SK-N-SH (cell line): ENCODE data around the gene HS3ST5. TPM values are rescaled to one million over a fixed set of nuclear protein-coding genes. Genes with fewer than 3 reads are reported as not detected.

Source experiments
- CTCF ChIA-PET: fragments of 300-600, 350-600 bp; formaldehyde crosslinking; extraction: SDS; loops from one replicate; lab custom pipeline; 2021; lab: Yijun Ruan, JAX
- POLR2A ChIA-PET: fragments of 350-600 bp; sonication (Branson Sonifier 250); formaldehyde crosslinking; extraction: SDS; loops from one replicate; lab custom pipeline; 2020; ENCODE audit warnings: antibody characterized with exemption, inconsistent platforms; lab: Yijun Ruan, JAX
- DNase-seq: peaks from one replicate; pipeline ENCODE4 v3.0.0; 2012
- H2AFZ ChIP-seq: fragments of 200-600 bp; sonication (generic); 2 replicates; pipeline ENCODE4 v1.8.1; 2016; ENCODE audit warnings: antibody characterized with exemption, mild to moderate bottlenecking, low read depth
- H3F3A ChIP-seq: fragments of 200-600 bp; sonication (generic); replicated peaks from 2 replicates; pipeline ENCODE3; 2016; ENCODE audit warnings: antibody characterized with exemption, mild to moderate bottlenecking; ENCODE audit not compliant: insufficient read depth
- H3K27ac ChIP-seq, 2 experiments: fragments of 200-500 bp in 1 of 2; fragments of 200-600 bp in 1 of 2; sonication (Bioruptor generic) in 1 of 2; sonication (generic), shearing (Covaris generic) in 1 of 2; 2 replicates each; pipeline versions ENCODE4 v1.5.1 to v1.6.1; 2014 to 2016; ENCODE audit warnings: low read depth in 2 of 2, inconsistent platforms in 1 of 2, low read length in 1 of 2, mild to moderate bottlenecking in 1 of 2, mixed read lengths in 1 of 2
- H3K27me3 ChIP-seq: fragments of 200-600 bp; sonication (generic), shearing (Covaris generic); 2 replicates; pipeline ENCODE4 v1.6.1; 2016; ENCODE audit warnings: mixed run types; ENCODE audit not compliant: insufficient read depth
- H3K36me3 ChIP-seq, 2 experiments: fragments of 200-500 bp in 1 of 2; fragments of 200-600 bp in 1 of 2; sonication (Bioruptor generic) in 1 of 2; sonication (generic) in 1 of 2; replicated peaks in 1 of 2; 2 replicates each; pipeline versions ENCODE3 to v1.5.1; 2014 to 2016; ENCODE audit warnings: low read length in 1 of 2, mild to moderate bottlenecking in 1 of 2; ENCODE audit not compliant: insufficient read depth in 2 of 2, control insufficient read depth in 1 of 2
- H3K4me1 ChIP-seq, 2 experiments: fragments of 200-500 bp in 1 of 2; fragments of 200-600 bp in 1 of 2; sonication (Bioruptor generic) in 1 of 2; sonication (generic), shearing (Covaris generic) in 1 of 2; 2 replicates each; pipeline versions ENCODE4 v1.5.1 to v1.6.1; 2014 to 2016; ENCODE audit warnings: low read depth in 1 of 2, low read length in 1 of 2, mixed run types in 1 of 2; ENCODE audit not compliant: insufficient read depth in 2 of 2, control insufficient read depth in 1 of 2
- H3K4me2 ChIP-seq: fragments of 200-600 bp; sonication (generic), shearing (Covaris generic); 2 replicates; pipeline ENCODE4 v1.6.1; 2017; ENCODE audit warnings: mixed run types
- H3K4me3 ChIP-seq, 2 experiments: fragments of 200-500 bp in 1 of 2; fragments of 200-600 bp in 1 of 2; sonication (Bioruptor generic) in 1 of 2; sonication (generic), shearing (Covaris generic) in 1 of 2; 2 replicates each; pipeline versions ENCODE4 v1.5.1 to v1.8.1; 2014 to 2016; ENCODE audit warnings: low read depth in 2 of 2, inconsistent platforms in 1 of 2, low read length in 1 of 2, mild to moderate bottlenecking in 1 of 2, mixed read lengths in 1 of 2, moderate library complexity in 1 of 2
- H3K79me2 ChIP-seq: fragments of 200-600 bp; sonication (generic); 2 replicates; pipeline ENCODE4 v1.8.1; 2017; ENCODE audit warnings: mild to moderate bottlenecking; ENCODE audit not compliant: insufficient read depth
- H3K9ac ChIP-seq: fragments of 200-600 bp; sonication (generic); 2 replicates; pipeline ENCODE4 v1.6.1; 2017; ENCODE audit warnings: mixed run types
- H3K9me2 ChIP-seq: fragments of 200-600 bp; sonication (generic); 2 replicates; pipeline ENCODE4 v1.6.1; 2017; ENCODE audit warnings: mixed run types
- H3K9me3 ChIP-seq: fragments of 200-600 bp; sonication (generic); 2 replicates; pipeline ENCODE4 v1.6.1; 2017; ENCODE audit warnings: mixed run types, mild to moderate bottlenecking, moderate library complexity
- H4K20me1 ChIP-seq: fragments of 200-600 bp; sonication (generic); 2 replicates; pipeline ENCODE4 v1.6.1; 2017; ENCODE audit warnings: mild to moderate bottlenecking, mixed run types; ENCODE audit not compliant: insufficient read depth
- CHD2 ChIP-seq: fragments of 150-350 bp; IDR thresholded peaks from 2 replicates; pipeline ENCODE4 v1.6.1; 2018; ENCODE audit warnings: low read length; ENCODE audit not compliant: partially characterized antibody
- ELF1 ChIP-seq: IDR thresholded peaks from 2 replicates; pipeline ENCODE4 v1.4.0; 2012
- EP300 ChIP-seq, 2 experiments: IDR thresholded peaks; 2 replicates each; pipeline versions ENCODE4 v1.4.0 to v1.6.1; 2012; ENCODE audit warnings: borderline replicate concordance in 1 of 2, low read depth in 1 of 2, low read length in 1 of 2
- EZH2phosphoT487 ChIP-seq: fragments of 200-600 bp; sonication (generic); IDR thresholded peaks from 2 replicates; pipeline ENCODE4 v1.6.1; 2017; ENCODE audit warnings: low read depth, mixed run types, mild to moderate bottlenecking, antibody characterized with exemption, moderate library complexity, borderline replicate concordance
- FOXJ3 ChIP-seq: sonication (generic); formaldehyde crosslinking; IDR thresholded peaks from 2 replicates; pipeline ENCODE4 v1.5.1; 2020; ENCODE audit warnings: mild to moderate bottlenecking, missing genetic modification reagents
- FOXM1 ChIP-seq: IDR thresholded peaks from 2 replicates; pipeline ENCODE4 v1.4.0; 2012; ENCODE audit warnings: low read depth, mild to moderate bottlenecking
- MAX ChIP-seq: IDR thresholded peaks from 2 replicates; pipeline ENCODE4 v1.4.0; 2012; ENCODE audit warnings: low read depth
- POLR2AphosphoS5 ChIP-seq: IDR thresholded peaks from 2 replicates; pipeline ENCODE4 v1.6.1; 2012; ENCODE audit warnings: low read depth, low read length
- RFX5 ChIP-seq: IDR thresholded peaks from 2 replicates; pipeline ENCODE4 v1.6.1; 2012; ENCODE audit warnings: mild to moderate bottlenecking, improper control_type of control experiment, low read length
- SIN3A ChIP-seq: IDR thresholded peaks from 2 replicates; pipeline ENCODE4 v1.6.1; 2012; ENCODE audit warnings: low read depth, mild to moderate bottlenecking, low read length, moderate library complexity, borderline replicate concordance
- SMC3 ChIP-seq: IDR thresholded peaks from 2 replicates; pipeline ENCODE4 v1.6.1; 2012; ENCODE audit warnings: low read depth, low read length, improper control_type of control experiment
- TAF1 ChIP-seq: IDR thresholded peaks from 2 replicates; pipeline ENCODE4 v1.6.1; 2012; ENCODE audit warnings: low read depth, mild to moderate bottlenecking, low read length, moderate library complexity, borderline replicate concordance
- TCF12 ChIP-seq: IDR thresholded peaks from 2 replicates; pipeline ENCODE4 v1.4.0; 2012
- TEAD4 ChIP-seq: IDR thresholded peaks from 2 replicates; pipeline ENCODE4 v1.4.0; 2012; ENCODE audit warnings: mild to moderate bottlenecking, borderline replicate concordance; ENCODE audit not compliant: insufficient read depth
- USF2 ChIP-seq: fragments of 150-350 bp; IDR thresholded peaks from 2 replicates; pipeline ENCODE4 v1.6.1; 2017; ENCODE audit warnings: antibody characterized with exemption, low read length, low read depth, borderline replicate concordance
- YY1 ChIP-seq: IDR thresholded peaks from 2 replicates; pipeline ENCODE4 v1.4.0; 2012; ENCODE audit warnings: low read depth, mild to moderate bottlenecking
- ZBTB33 ChIP-seq: IDR thresholded peaks from 2 replicates; pipeline ENCODE4 v1.4.0; 2012; ENCODE audit warnings: low read depth, borderline replicate concordance
- WGBS: methylation state at CpG from one replicate; pipeline ENCODE4 v1.1.6; 2017; ENCODE audit warnings: low lambda C conversion rate; 5-methylcytosine and 5-hydroxymethylcytosine counted together
- polyA plus RNA-seq, 3 experiments: library from polyadenylated mRNA; depleted of rRNA; stranded (reverse); fragments of >200 nt; gene quantifications; 2 replicates each; pipeline ENCODE4 v1.2.3, GENCODE V29; 2012
- TF ChIP-seq, protein P1 (sequence below): IDR thresholded peaks from 2 replicates; pipeline ENCODE4 v1.4.0; 2012; ENCODE audit warnings: low read depth, borderline replicate concordance
- TF ChIP-seq, protein P2 (sequence below): fragments of 150-350 bp; IDR thresholded peaks from 2 replicates; pipeline ENCODE4 v1.6.1; 2016; ENCODE audit warnings: mild to moderate bottlenecking, low read depth, low read length

Gene HS3ST5
- polyA plus RNA-seq, 1 of the 3 experiments (the other 2 are of a cell fraction) = 0.02 TPM

- H4K20me1 ChIP-seq = no peaks in the 10 kb centered on the region
- POLR2A ChIA-PET = no interaction called here
- DNase-seq = no peak
- CTCF ChIA-PET = interaction anchor here (0.6 kb wide), 1 partner anchor 11 kb away, joined by 3 read pairs; no protein-coding TSS in a partner anchor
- H3K27me3 ChIP-seq = no peaks in the 10 kb centered on the region
- H3K9me2 ChIP-seq = no peaks in the 10 kb centered on the region
- no peaks in the 10 kb centered on the region for H3F3A ChIP-seq
- TF ChIP-seq RFX5 = no peak
- no peak for TF ChIP-seq TAF1
- TF ChIP-seq CHD2 = no peak
- no peak for TF ChIP-seq ZBTB33
- no peak for TF ChIP-seq TCF12
- TF ChIP-seq EZH2phosphoT487 = no peak
- TF ChIP-seq USF2 = no peak
- no peak for TF ChIP-seq MAX
- TF ChIP-seq SIN3A = no peak
- TF ChIP-seq TEAD4 = no peak
- no peak for TF ChIP-seq ELF1
- TF ChIP-seq YY1 = no peak
- TF ChIP-seq FOXM1 = no peak
- TF ChIP-seq, protein P1, sequence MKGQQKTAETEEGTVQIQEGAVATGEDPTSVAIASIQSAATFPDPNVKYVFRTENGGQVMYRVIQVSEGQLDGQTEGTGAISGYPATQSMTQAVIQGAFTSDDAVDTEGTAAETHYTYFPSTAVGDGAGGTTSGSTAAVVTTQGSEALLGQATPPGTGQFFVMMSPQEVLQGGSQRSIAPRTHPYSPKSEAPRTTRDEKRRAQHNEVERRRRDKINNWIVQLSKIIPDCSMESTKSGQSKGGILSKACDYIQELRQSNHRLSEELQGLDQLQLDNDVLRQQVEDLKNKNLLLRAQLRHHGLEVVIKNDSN = no peak
- 41% methylated on average over 3 of the region's 3 CpGs for WGBS
- H3K27ac ChIP-seq = no peak overlapping the region
- H2AFZ ChIP-seq = no peak overlapping the region
- no peak overlapping the region for H3K4me3 ChIP-seq
- H3K4me1 ChIP-seq = no peaks in the 10 kb centered on the region
- H3K36me3 ChIP-seq = no peaks in the 10 kb centered on the region
- H3K79me2 ChIP-seq = no peaks in the 10 kb centered on the region
- no peak overlapping the region for H3K9ac ChIP-seq
- H3K9me3 ChIP-seq = no peaks in the 10 kb centered on the region
- no peak overlapping the region for H3K4me2 ChIP-seq
Observed at GRCh38 chr6:114260810-114261209, 82.0 kb downstream of the HS3ST5 start.

DNA sequence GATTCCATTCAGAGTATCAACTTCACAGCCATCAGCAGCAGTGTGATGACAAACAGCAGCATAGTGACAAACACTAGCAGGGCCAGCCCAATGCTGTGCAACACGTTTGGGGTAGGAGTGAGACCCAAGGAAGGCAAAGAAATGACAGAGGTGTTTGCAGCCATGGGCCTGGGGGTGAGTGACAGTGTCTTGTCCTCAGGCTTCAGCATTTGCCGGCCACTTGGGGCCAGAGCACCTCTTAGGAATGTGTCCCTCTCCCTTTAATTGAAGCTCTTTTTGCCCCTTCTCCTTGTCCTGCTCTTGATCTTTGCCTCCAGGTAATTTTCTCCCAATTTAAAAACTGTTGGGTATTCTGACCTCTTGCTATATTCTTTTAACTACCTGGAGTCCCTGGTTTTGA, 84.4 kb downstream of the HS3ST5 start:
- TF ChIP-seq, protein P2, sequence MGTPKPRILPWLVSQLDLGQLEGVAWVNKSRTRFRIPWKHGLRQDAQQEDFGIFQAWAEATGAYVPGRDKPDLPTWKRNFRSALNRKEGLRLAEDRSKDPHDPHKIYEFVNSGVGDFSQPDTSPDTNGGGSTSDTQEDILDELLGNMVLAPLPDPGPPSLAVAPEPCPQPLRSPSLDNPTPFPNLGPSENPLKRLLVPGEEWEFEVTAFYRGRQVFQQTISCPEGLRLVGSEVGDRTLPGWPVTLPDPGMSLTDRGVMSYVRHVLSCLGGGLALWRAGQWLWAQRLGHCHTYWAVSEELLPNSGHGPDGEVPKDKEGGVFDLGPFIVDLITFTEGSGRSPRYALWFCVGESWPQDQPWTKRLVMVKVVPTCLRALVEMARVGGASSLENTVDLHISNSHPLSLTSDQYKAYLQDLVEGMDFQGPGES = no peak
- TF ChIP-seq EZH2phosphoT487 (no peak), FOXJ3 (CRISPR knock-in tag) (no peak), YY1 (no peak), EP300 (IDR thresholded peaks at IDR 0.05; ENCODE audit: borderline replicate concordance in 1 of 2, low read depth in 1 of 2, low read length in 1 of 2) (no peak), POLR2AphosphoS5 (no peak), ELF1 (no peak), ZBTB33 (no peak), FOXM1 (no peak), SMC3 (no peak)
- TF ChIP-seq, protein P1 = no peak
- ChIA-PET POLR2A (no interaction called here), CTCF (no interaction called here)
- Histone ChIP-seq H3K27me3 (no peaks in the 10 kb centered on the region), H3K9me2 (no peaks in the 10 kb centered on the region), H4K20me1 (no peaks in the 10 kb centered on the region), H3K4me2 (no peak overlapping the region), H3K36me3 (no peaks in the 10 kb centered on the region), H3F3A (no peaks in the 10 kb centered on the region), H3K9ac (no peak overlapping the region), H3K27ac (no peak overlapping the region), H3K4me3 (no peak overlapping the region), H2AFZ (no peak overlapping the region), H3K79me2 (no peaks in the 10 kb centered on the region), H3K4me1 (no peaks in the 10 kb centered on the region), H3K9me3 (no peaks in the 10 kb centered on the region)
- DNase-seq = no peak
- 9% methylated on average over 1 of the region's 2 CpGs for WGBS
